ENCODE measurements around the gene CPAMD8. TPM values are rescaled to one million over a fixed set of nuclear protein-coding genes. Genes with fewer than 3 reads are reported as not detected.

Gene CPAMD8
- total and polyA plus RNA-seq, 2 of the 8 experiments (the other 6 are each of a cell fraction or from before 2014, with no cell fraction given), result 6.1 to 9.2 TPM

DNA sequence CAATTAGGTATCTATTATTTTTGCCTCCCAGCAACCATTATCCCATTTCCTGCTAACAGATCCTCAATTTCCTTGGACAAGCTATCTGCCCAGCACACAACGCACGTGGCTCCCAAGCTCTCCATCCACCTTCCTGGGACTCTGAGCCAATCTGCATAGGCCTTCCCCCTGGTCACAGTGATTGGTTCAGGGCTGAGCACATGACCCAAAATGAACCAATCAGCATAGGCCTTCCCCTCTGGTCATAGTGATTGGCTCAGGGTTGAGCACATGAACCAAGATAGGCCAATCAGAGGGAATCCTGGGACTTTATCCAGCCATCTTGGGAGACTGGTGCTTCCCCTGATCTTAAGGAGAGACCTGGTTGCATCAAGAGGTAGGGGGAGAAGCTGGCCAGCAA is 5.8 kb downstream of the CPAMD8 start:
- Histone ChIP-seq H3K36me3 (ENCODE audit: control insufficient read depth in 2 of 4, insufficient read depth in 4 of 4, low read length in 3 of 4) (no peaks in the 10 kb centered on the region), H4K91ac (replicated peaks; ENCODE audit: insufficient read length, low read length) (no peak overlapping the region), H3K4me2 (ENCODE audit: insufficient read depth in 1 of 2, low read depth in 2 of 2, low read length in 2 of 2) (no peak overlapping the region), H3K23me2 (ENCODE audit: low read depth, low read length) (peaks cover 3% of the 10 kb centered on the region; the same call in 1 of the 2 replicates), H3K14ac (ENCODE audit: insufficient read length) (no peak overlapping the region), H3K23ac (ENCODE audit: insufficient read length) (no peak overlapping the region), H2BK15ac (ENCODE audit: low read length) (no peak overlapping the region; the same call in 1 of the 2 replicates), H3K9me3 (ENCODE audit: insufficient read depth in 2 of 2, low read depth in 1 of 2, low read length in 1 of 2) (peaks cover 8 to 10% of the 10 kb centered on the region in 2 experiments), H4K5ac (ENCODE audit: insufficient read length, low read depth, low read length) (no peak overlapping the region), H3K56ac (replicated peaks; ENCODE audit: insufficient read length, low read depth, low read length) (no peak overlapping the region), H2BK20ac (ENCODE audit: low read length) (no peak overlapping the region), H3K79me2 (ENCODE audit: control insufficient read depth in 1 of 2, insufficient read depth in 2 of 2, low read length in 2 of 2) (peaks cover 0 to 3% of the 10 kb centered on the region in 2 experiments; a peak in 2 of 4 replicates), H2AFZ (ENCODE audit: low read length) (no peak overlapping the region), H2BK5ac (ENCODE audit: low read depth, low read length) (no peak overlapping the region), H3K4me3 (ENCODE audit: extremely low read depth in 1 of 4, insufficient read depth in 2 of 4, low read depth in 3 of 4, low read length in 4 of 4) (no peak overlapping the region), H2BK120ac (replicated peaks; ENCODE audit: low read depth, low read length) (no peak overlapping the region), H3K27ac (ENCODE audit: low read depth, low read length) (0 out of 2 replicates have a peak overlapping the region, but pooled peaks have one; percentile 12), H4K8ac (ENCODE audit: extremely low read depth, insufficient read depth, low read length) (no peak overlapping the region), H3K18ac (ENCODE audit: extremely low read depth, low read length) (no peak overlapping the region), H4K20me1 (replicated peaks in 1 of 2; ENCODE audit: control insufficient read depth in 1 of 2, insufficient read depth in 2 of 2, low read length in 2 of 2) (peaks cover 0 to 3% of the 10 kb centered on the region in 2 experiments), H3K4me1 (replicated peaks in 1 of 4; ENCODE audit: control insufficient read depth in 3 of 4, insufficient read depth in 4 of 4, low read length in 3 of 4) (peaks cover 2 to 5% (median 3%) of the 10 kb centered on the region in 4 experiments; a peak in 5 of 7 replicates), H3K27me3 (replicated peaks in 1 of 4; ENCODE audit: control insufficient read depth in 3 of 4, extremely low read depth in 1 of 4, insufficient read depth in 3 of 4, low read length in 3 of 4) (peaks cover 0 to 6% (median 2%) of the 10 kb centered on the region in 4 experiments; a peak in 3 of 7 replicates), H2AK5ac (ENCODE audit: low read depth, low read length) (no peak overlapping the region), H3K79me1 (ENCODE audit: low read depth, low read length) (no peaks in the 10 kb centered on the region), H3K4ac (replicated peaks; ENCODE audit: insufficient read length, low read depth, low read length) (no peak overlapping the region), H3K9ac (replicated peaks in 1 of 4; ENCODE audit: extremely low read depth in 1 of 4, low read depth in 3 of 4, low read length in 3 of 4) (no peak overlapping the region), H2BK12ac (ENCODE audit: low read depth, low read length) (no peak overlapping the region)
- ChIA-PET POLR2A (ENCODE audit: partially characterized antibody) (interaction anchor here (0.6 kb wide), 1 partner anchor 274 kb away, joined by 3 read pairs; no protein-coding TSS in a partner anchor), CTCF (ENCODE audit: partially characterized antibody) (interaction anchor here (0.6 to 1.1 kb wide), 2 partner anchors 31 to 65 kb away, joined by 3 read pairs; no protein-coding TSS in a partner anchor)
- DNase-seq (ENCODE audit: low read depth in 1 of 2, low spot score in 2 of 2) (no peak), FAIRE-seq (no peak)
- WGBS, 2 experiments (ENCODE audit: extremely low coverage in 1 of 2, insufficient coverage in 1 of 2, insufficient read length in 1 of 2, insufficient replicate concordance in 2 of 2, low coverage in 1 of 2, low lambda C conversion rate in 2 of 2, missing lambda C conversion rate in 1 of 2), result 93% methylated on average over 2 of the region's 2 CpGs; no CpG with 5 or more reads in 1 of the 2 experiments
- 0 out of 2 replicates have a peak, but pooled peaks have one; percentile 44 for TF ChIP-seq SP1 (IDR thresholded peaks at IDR 0.05; ENCODE audit: low read depth, low read length)
- TF ChIP-seq HDAC2 (IDR thresholded peaks at IDR 0.05; ENCODE audit: borderline replicate concordance in 1 of 2, low read depth in 2 of 2, low read length in 2 of 2), result no peak
- no peak for TF ChIP-seq CTBP2 (IDR thresholded peaks at IDR 0.05; ENCODE audit: borderline replicate concordance, insufficient read depth, insufficient read length, low read length)
- no peak for TF ChIP-seq PHF8 (conservative IDR thresholded peaks at IDR 0.05; ENCODE audit: low read depth, low read length)
- TF ChIP-seq, protein P1, sequence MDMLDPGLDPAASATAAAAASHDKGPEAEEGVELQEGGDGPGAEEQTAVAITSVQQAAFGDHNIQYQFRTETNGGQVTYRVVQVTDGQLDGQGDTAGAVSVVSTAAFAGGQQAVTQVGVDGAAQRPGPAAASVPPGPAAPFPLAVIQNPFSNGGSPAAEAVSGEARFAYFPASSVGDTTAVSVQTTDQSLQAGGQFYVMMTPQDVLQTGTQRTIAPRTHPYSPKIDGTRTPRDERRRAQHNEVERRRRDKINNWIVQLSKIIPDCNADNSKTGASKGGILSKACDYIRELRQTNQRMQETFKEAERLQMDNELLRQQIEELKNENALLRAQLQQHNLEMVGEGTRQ (IDR thresholded peaks at IDR 0.05; ENCODE audit: low read length), result peak; percentile 50; the same call in 1 of the 2 replicates
- TF ChIP-seq HDAC6 (IDR thresholded peaks at IDR 0.05; ENCODE audit: low read depth, low read length), result no peak
- TF ChIP-seq YY1 (IDR thresholded peaks at IDR 0.05; ENCODE audit: low read depth, low read length), result no peak
- TF ChIP-seq NANOG (IDR thresholded peaks at IDR 0.05; ENCODE audit: insufficient read depth, low read depth, low read length, poor library complexity, severe bottlenecking), result no peak
- no peak for TF ChIP-seq ZNF274 (IDR thresholded peaks at IDR 0.05; ENCODE audit: borderline replicate concordance, extremely low read depth, low read length)
- TF ChIP-seq SAP30 (IDR thresholded peaks at IDR 0.05; ENCODE audit: insufficient read depth, insufficient replicate concordance, low read length), result no peak

Data from H1 (cell line).